HK-2 (cell line): ENCODE measurements around the gene ZFAND6.

ENCODE experiments used
- DNase-seq: peaks from one replicate; pipeline ENCODE4 v3.0.0-alpha.2; 2018; ENCODE audit not compliant: unreplicated experiment

ZFAND6 gene

GRCh38 chr15:80171787-80172186 lies 112.3 kb downstream of the ZFAND6 start:
- no peak for DNase-seq

- no peak for DNase-seq
Observed at GRCh38 chr15:80172401-80172800, 112.9 kb downstream of the ZFAND6 start.

- peak; percentile 68 for DNase-seq
Observed at GRCh38 chr15:80173022-80173759, 113.7 kb downstream of the ZFAND6 start.

- no peak for DNase-seq
Observed at GRCh38 chr15:80174017-80174746, 114.7 kb downstream of the ZFAND6 start.

GRCh38 chr15:80175436-80175835 lies 116.0 kb downstream of the ZFAND6 start:
- DNase-seq = no peak

GRCh38 chr15:80176443-80176842 lies 117.0 kb downstream of the ZFAND6 start:
- no peak for DNase-seq

GRCh38 chr15:80177156-80177555 lies 117.7 kb downstream of the ZFAND6 start:
- DNase-seq = no peak

GRCh38 chr15:80179025-80179759 lies 119.7 kb downstream of the ZFAND6 start:
- peak; percentile 34 for DNase-seq

- DNase-seq = no peak
Observed at GRCh38 chr15:80179935-80180334, 120.5 kb downstream of the ZFAND6 start.

GRCh38 chr15:80180468-80180867 lies 121.0 kb downstream of the ZFAND6 start:
- no peak for DNase-seq

- no peak for DNase-seq
Observed at GRCh38 chr15:80180986-80181385, 121.5 kb downstream of the ZFAND6 start.

GRCh38 chr15:80182611-80183261 lies 123.3 kb downstream of the ZFAND6 start:
- no peak for DNase-seq

GRCh38 chr15:80183306-80183705 lies 123.8 kb downstream of the ZFAND6 start:
- no peak for DNase-seq

GRCh38 chr15:80183886-80184285 lies 124.4 kb downstream of the ZFAND6 start:
- no peak for DNase-seq

GRCh38 chr15:80184554-80184953 lies 125.1 kb downstream of the ZFAND6 start:
- no peak for DNase-seq

- no peak for DNase-seq
Observed at GRCh38 chr15:80185152-80185551, 125.7 kb downstream of the ZFAND6 start.

- no peak for DNase-seq
Observed at GRCh38 chr15:80186066-80186465, 126.6 kb downstream of the ZFAND6 start.

- no peak for DNase-seq
Observed at GRCh38 chr15:80186597-80186996, 127.1 kb downstream of the ZFAND6 start.
